Naive thymus-derived CD4-positive, alpha-beta T cell (primary cell): ENCODE measurements around the gene ZC3H18. TPM values are rescaled to one million over a fixed set of nuclear protein-coding genes. Genes with fewer than 3 reads are reported as not detected.

Experiments
- ATAC-seq: fragments of 150-1000 bp; cut with Tn5 transposase; 2 replicates; pipeline ENCODE4 v1.10.0; 2021; ENCODE audit warnings: mild to moderate bottlenecking, moderate library complexity
- CTCF ChIA-PET: fragments of 350-600 bp; sonication (Branson Sonifier 250); formaldehyde crosslinking; loops from one replicate; lab custom pipeline; 2021; ENCODE audit warnings: antibody characterized with exemption; lab: Charles Lee
- POLR2A ChIA-PET: fragments of 350-600 bp; sonication (Branson Sonifier 250); formaldehyde crosslinking; loops from one replicate; lab custom pipeline; 2021; ENCODE audit warnings: antibody characterized with exemption, inconsistent platforms; lab: Charles Lee
- DNase-seq, 9 donors: peaks; one replicate each; pipeline versions ENCODE4 v3.0.0 to v3.0.0-alpha.2; 2020 to 2022; ENCODE audit warnings: mixed read lengths in 1 of 9
- H3K27ac ChIP-seq: one replicate; pipeline ENCODE4 v1.7.0; 2013; ENCODE audit warnings: mild to moderate bottlenecking, low read depth, low read length, moderate library complexity
- H3K27me3 ChIP-seq, 2 donors: one replicate each; pipeline ENCODE4 v1.7.0; 2013; ENCODE audit warnings: low read length in 2 of 2, mild to moderate bottlenecking in 2 of 2, moderate library complexity in 2 of 2; ENCODE audit not compliant: control insufficient read depth in 2 of 2, insufficient read depth in 2 of 2
- H3K36me3 ChIP-seq, 3 experiments: 1 replicate in 2 of 3; 2 replicates in 1 of 3; pipeline ENCODE4 v1.7.0; 2013; ENCODE audit warnings: low read length in 3 of 3, mild to moderate bottlenecking in 3 of 3, moderate library complexity in 1 of 3; ENCODE audit not compliant: insufficient read depth in 3 of 3, control insufficient read depth in 2 of 3
- H3K4me1 ChIP-seq, 2 donors: one replicate each; pipeline ENCODE4 v1.7.0; 2013; ENCODE audit warnings: low read length in 2 of 2, mild to moderate bottlenecking in 2 of 2, moderate library complexity in 1 of 2; ENCODE audit not compliant: control insufficient read depth in 2 of 2, insufficient read depth in 2 of 2
- H3K4me3 ChIP-seq: 2 replicates; pipeline ENCODE4 v1.7.0; 2013; ENCODE audit warnings: mild to moderate bottlenecking, low read length
- H3K9me3 ChIP-seq, 3 experiments: 1 replicate in 2 of 3; 2 replicates in 1 of 3; pipeline ENCODE4 v1.7.0; 2013; ENCODE audit warnings: low read length in 3 of 3; ENCODE audit not compliant: control insufficient read depth in 2 of 3
- H3K27ac Mint-ChIP-seq, 9 donors: one replicate each; pipeline ENCODE4 v1.8.0; 2020 to 2022; ENCODE audit warnings: mixed read lengths in 9 of 9, mild to moderate bottlenecking in 8 of 9, moderate library complexity in 5 of 9, inconsistent platforms in 2 of 9
- H3K27me3 Mint-ChIP-seq, 5 donors: one replicate each; pipeline ENCODE4 v1.8.0; 2021 to 2022; ENCODE audit warnings: mixed read lengths in 5 of 5, mild to moderate bottlenecking in 1 of 5
- H3K36me3 Mint-ChIP-seq, 5 donors: one replicate each; pipeline ENCODE4 v1.8.0; 2020 to 2022; ENCODE audit warnings: mixed read lengths in 5 of 5, mild to moderate bottlenecking in 3 of 5, inconsistent platforms in 1 of 5
- H3K4me1 Mint-ChIP-seq, 7 donors: one replicate each; pipeline ENCODE4 v1.8.0; 2020 to 2022; ENCODE audit warnings: mixed read lengths in 7 of 7, mild to moderate bottlenecking in 3 of 7, inconsistent platforms in 1 of 7
- H3K4me3 Mint-ChIP-seq, 10 donors: one replicate each; pipeline ENCODE4 v1.8.0; 2020 to 2022; ENCODE audit warnings: mild to moderate bottlenecking in 10 of 10, mixed read lengths in 10 of 10, moderate library complexity in 6 of 10, inconsistent platforms in 2 of 10
- H3K9me3 Mint-ChIP-seq, 11 donors: one replicate each; pipeline ENCODE4 v1.8.0; 2020 to 2022; ENCODE audit warnings: mixed read lengths in 11 of 11, mild to moderate bottlenecking in 4 of 11, inconsistent platforms in 1 of 11, moderate library complexity in 1 of 11
- intact Hi-C, 2 donors: fragments of 100-400 bp; cut with micrococcal nuclease; formaldehyde crosslinking; loops; one replicate each; pipeline ENCODE4 v1.15.1; 2023
- polyA plus RNA-seq, 2 donors: library from polyadenylated mRNA; unstranded; fragments of 300-500 nt; fragmentation: Illumina TruSeq; gene quantifications; one replicate each; pipeline ENCODE4 v1.2.3, GENCODE V29; 2021
- total RNA-seq, 6 experiments: library from RNA in 5 of 6; stranded (reverse) in 5 of 6; gene quantifications; 1 replicate in 5 of 6; 2 replicates in 1 of 6; pipeline ENCODE4 v1.2.3 and lab custom pipeline; 2021 to 2026

Gene ZC3H18
- total and polyA plus RNA-seq, 7 experiments from 2014 or later, result 11.0 to 97.8 (median 78.2) TPM

DNA sequence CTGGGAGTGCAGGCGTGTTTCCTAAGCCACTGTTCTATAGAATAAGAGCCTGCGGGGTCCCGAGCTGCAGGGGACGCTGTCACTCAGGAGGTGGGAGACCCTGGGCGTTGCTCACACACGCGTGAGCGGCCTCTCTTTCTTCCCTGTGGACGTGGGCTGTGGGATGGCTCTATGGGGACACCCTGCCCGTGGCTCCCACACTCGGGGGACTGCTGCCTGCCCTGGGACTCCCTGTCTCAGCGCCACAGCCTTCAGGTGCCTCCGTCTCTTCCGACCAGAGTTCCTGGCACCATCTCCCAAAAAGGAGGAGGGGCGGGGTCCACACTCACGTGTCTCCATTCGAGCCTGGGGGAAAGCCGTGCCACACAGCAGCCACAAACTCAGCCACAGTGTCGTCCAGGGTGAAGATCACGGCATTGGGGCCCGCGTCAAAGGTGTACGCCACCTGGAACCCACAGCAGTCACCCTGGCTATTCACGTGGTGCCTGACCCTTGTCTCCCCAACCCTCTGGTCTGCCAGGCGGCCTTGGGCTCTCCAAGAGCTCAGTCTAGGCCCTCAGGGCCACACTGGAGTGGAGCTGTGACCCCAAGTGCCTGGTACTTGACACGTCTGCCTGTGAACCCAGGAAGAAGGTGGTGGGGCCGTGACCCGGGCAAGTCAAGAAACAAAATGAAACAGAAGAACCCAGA, 84.3 kb downstream of the ZC3H18 start:
- Histone ChIP-seq H3K27ac (no peak overlapping the region), H3K9me3 (no peaks in the 10 kb centered on the region), H3K36me3 (peaks cover 0 to 43% (median 0%) of the 10 kb centered on the region in 3 experiments), H3K4me1 (peaks cover 15 to 20% of the 10 kb centered on the region in 2 donors), H3K4me3 (no peak overlapping the region), H3K27me3 (no peaks in the 10 kb centered on the region)
- H3K4me1 Mint-ChIP-seq, result peaks cover 0 to 21% (median 8%) of the 10 kb centered on the region in 7 donors
- no peak for DNase-seq
- H3K27ac Mint-ChIP-seq, result peak overlapping the region in 4 of 9 donors; percentile 38 to 69 (median 56)
- intact Hi-C loops, result no loop called here
- no peaks in the 10 kb centered on the region for H3K27me3 Mint-ChIP-seq
- peaks cover 0 to 11% (median 3%) of the 10 kb centered on the region in 5 donors for H3K36me3 Mint-ChIP-seq
- peak overlapping the region in 1 of 10 donors; percentile 16 for H3K4me3 Mint-ChIP-seq
- no peaks in the 10 kb centered on the region for H3K9me3 Mint-ChIP-seq
- ChIA-PET POLR2A (interaction anchor here (0.7 to 1.3 kb wide), 3 partner anchors 15 to 27 kb away, joined by 3 read pairs; no protein-coding TSS in a partner anchor), CTCF (no interaction called here)
- no peak for ATAC-seq

DNA sequence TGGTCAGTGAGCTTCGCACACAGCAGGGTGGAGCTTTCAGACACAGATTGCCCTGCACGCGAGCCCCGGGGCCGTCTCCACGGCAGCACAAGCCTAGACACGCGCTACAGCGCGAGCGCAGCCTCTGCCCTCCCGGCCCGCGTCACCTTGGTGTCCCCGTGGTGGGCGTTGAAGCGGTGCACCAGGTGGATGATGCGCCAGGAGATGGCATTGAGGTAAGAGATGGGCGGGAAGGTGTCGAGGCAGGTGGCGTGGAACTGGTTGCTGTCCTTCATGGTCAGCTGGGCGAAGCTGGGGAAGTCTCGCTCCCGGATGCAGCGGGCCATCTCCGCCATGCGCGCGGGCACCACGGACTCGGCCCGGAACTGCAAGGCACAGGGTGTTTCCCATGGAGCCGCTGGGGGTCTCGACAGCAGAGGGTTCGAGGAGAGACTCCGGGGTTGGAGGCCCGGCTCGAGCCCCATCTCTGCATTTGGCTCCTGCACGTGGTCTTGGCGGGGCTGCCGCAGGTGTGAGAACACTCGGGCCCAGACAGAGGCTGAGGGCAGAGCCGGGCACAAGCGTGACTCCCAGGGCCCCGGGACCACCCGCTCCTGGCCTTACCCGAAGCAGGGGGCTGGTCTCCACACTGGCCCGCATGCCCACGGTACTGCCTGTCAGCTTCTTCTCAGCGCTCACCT, 85.0 kb downstream of the ZC3H18 start:
- Histone ChIP-seq H3K4me1 (peaks cover 11 to 13% of the 10 kb centered on the region in 2 donors), H3K27me3 (no peaks in the 10 kb centered on the region), H3K4me3 (no peak overlapping the region), H3K9me3 (no peaks in the 10 kb centered on the region), H3K27ac (no peak overlapping the region), H3K36me3 (peaks cover 0 to 44% (median 0%) of the 10 kb centered on the region in 3 experiments)
- H3K27me3 Mint-ChIP-seq, result no peaks in the 10 kb centered on the region
- peaks cover 0 to 11% (median 3%) of the 10 kb centered on the region in 5 donors for H3K36me3 Mint-ChIP-seq
- peak overlapping the region in 1 of 9 donors; percentile 69 for H3K27ac Mint-ChIP-seq
- no peak for DNase-seq
- no peak for ATAC-seq
- CTCF ChIA-PET, result no interaction called here
- intact Hi-C loops, result no loop called here
- no peak overlapping the region for H3K4me3 Mint-ChIP-seq
- POLR2A ChIA-PET, result interaction anchor here (0.7 to 1.4 kb wide), 2 partner anchors 16 to 45 kb away, joined by 3 to 6 read pairs; no protein-coding TSS in a partner anchor
- no peaks in the 10 kb centered on the region for H3K9me3 Mint-ChIP-seq
- peaks cover 0 to 16% (median 6%) of the 10 kb centered on the region in 7 donors for H3K4me1 Mint-ChIP-seq

DNA sequence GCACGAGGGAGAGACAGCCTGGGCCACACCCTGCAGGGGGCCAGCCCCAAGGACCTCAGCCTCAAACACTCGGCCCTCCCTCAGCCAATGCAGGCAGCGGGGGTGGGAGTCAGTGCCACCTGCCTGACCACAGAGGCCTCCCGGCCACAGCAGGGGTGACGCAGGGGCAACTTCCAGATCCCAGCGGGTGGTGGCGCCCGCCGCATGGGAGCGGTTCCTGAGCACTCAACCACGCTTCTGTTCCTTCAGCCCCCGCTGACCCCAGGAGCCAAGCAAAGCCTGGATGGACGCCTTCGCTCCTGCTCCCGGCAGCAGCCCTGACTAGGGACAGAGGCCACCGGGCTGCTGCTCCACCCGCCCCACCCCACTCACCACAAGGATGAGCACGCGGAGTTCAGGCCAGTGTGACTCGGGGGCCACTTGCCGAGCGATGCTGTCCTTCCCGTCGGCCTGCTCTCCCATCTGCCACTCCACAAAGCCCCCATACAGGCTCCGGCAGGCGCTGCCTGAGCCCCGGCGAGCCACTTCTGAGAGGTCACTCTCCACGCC, 85.6 kb downstream of the ZC3H18 start:
- no peak for DNase-seq
- H3K27me3 ChIP-seq, result no peaks in the 10 kb centered on the region

DNA sequence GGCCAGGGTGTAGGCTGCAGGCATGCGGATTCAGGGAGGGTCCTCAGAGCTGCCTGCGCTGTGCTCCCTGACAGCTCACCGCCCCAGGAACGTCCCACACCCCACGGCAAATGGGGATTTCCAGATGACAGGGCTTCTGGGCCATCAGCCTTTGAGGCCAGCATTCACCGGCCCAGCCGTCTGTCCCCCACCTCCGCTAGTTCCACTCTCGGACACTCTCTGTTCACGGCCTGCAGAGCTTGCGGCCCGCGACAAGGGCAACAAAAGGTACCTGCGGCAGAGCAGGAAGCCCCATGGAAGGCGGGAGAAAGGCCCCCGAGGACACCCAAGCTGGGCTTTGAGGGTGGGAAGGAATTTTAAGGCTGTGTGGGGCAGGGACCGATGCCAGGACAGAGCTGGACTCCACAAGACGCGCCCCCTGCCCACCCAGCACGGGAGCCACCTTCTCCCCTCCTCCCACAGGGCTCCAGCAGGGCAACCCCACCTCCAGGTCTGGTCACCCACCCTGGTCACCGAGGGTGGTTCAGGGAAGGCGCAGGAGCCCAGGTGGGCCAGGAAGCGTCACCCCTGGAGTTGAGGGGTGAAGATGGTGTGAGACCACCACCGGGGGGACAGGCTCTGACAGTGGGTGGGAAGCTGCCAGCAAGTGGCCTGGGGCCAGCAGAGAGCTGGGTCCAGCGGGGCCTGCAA, 86.2 kb downstream of the ZC3H18 start:
- Histone ChIP-seq H3K4me1 (peaks cover 7 to 8% of the 10 kb centered on the region in 2 donors), H3K36me3 (peaks cover 0 to 38% (median 0%) of the 10 kb centered on the region in 3 experiments), H3K9me3 (no peaks in the 10 kb centered on the region), H3K27me3 (no peaks in the 10 kb centered on the region), H3K27ac (no peak overlapping the region), H3K4me3 (no peak overlapping the region)
- ChIA-PET CTCF (no interaction called here), POLR2A (interaction anchor here (1.4 kb wide), 1 partner anchor 44 kb away, joined by 6 read pairs; no protein-coding TSS in a partner anchor)
- intact Hi-C loops, result no loop called here
- no peak for DNase-seq
- Mint-ChIP-seq H3K4me3 (no peak overlapping the region), H3K36me3 (peaks cover 0 to 11% (median 2%) of the 10 kb centered on the region in 5 donors), H3K4me1 (peaks cover 4 to 16% (median 7%) of the 10 kb centered on the region in 7 donors), H3K27me3 (no peaks in the 10 kb centered on the region), H3K27ac (no peak overlapping the region), H3K9me3 (no peaks in the 10 kb centered on the region)
- no peak for ATAC-seq

More for the DNA sequence above, 85.6 kb downstream of the ZC3H18 start:
- ChIA-PET CTCF (no interaction called here), POLR2A (interaction anchor here (1.4 kb wide), 1 partner anchor 44 kb away, joined by 6 read pairs; no protein-coding TSS in a partner anchor)
- Mint-ChIP-seq H3K27ac (no peak overlapping the region), H3K9me3 (no peaks in the 10 kb centered on the region), H3K27me3 (no peaks in the 10 kb centered on the region), H3K36me3 (peaks cover 0 to 11% (median 2%) of the 10 kb centered on the region in 5 donors), H3K4me1 (peaks cover 0 to 15% (median 5%) of the 10 kb centered on the region in 7 donors), H3K4me3 (no peak overlapping the region)
- Histone ChIP-seq H3K4me1 (peaks cover 11% of the 10 kb centered on the region in 2 donors), H3K4me3 (no peak overlapping the region), H3K9me3 (no peaks in the 10 kb centered on the region), H3K27ac (no peak overlapping the region), H3K36me3 (peaks cover 0 to 38% (median 0%) of the 10 kb centered on the region in 3 experiments)
- intact Hi-C loops, result no loop called here
- ATAC-seq, result no peak

DNA sequence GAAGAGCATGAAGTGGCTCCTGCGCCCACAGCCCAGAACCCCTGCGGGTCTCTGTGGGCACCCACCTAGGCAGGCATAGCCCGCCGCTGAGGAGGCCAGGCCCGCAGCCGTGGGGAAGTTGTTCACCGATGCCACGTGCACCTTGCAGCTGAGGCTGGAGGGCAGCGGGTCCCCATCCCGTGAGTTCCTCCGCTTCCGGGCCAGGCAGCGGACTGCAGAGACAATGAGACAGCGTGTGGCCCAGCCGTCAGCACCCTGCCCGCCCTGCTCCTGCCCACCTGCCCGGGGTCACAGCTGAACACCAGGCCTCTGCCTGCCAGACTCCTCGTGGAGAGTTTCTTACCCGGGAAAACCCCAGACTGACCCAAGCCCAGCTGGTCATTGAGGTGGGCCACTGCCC, 87.2 kb downstream of the ZC3H18 start:
- ChIA-PET POLR2A (no interaction called here), CTCF (no interaction called here)
- Mint-ChIP-seq H3K27ac (no peak overlapping the region), H3K27me3 (no peaks in the 10 kb centered on the region), H3K4me1 (peaks cover 10 to 20% (median 12%) of the 10 kb centered on the region in 7 donors), H3K4me3 (no peak overlapping the region), H3K36me3 (peaks cover 0 to 11% (median 2%) of the 10 kb centered on the region in 5 donors), H3K9me3 (no peaks in the 10 kb centered on the region)
- Histone ChIP-seq H3K36me3 (peaks cover 0 to 38% (median 0%) of the 10 kb centered on the region in 3 experiments), H3K27me3 (no peaks in the 10 kb centered on the region), H3K9me3 (no peaks in the 10 kb centered on the region), H3K4me1 (peaks cover 3 to 6% of the 10 kb centered on the region in 2 donors), H3K4me3 (no peak overlapping the region), H3K27ac (no peak overlapping the region)
- DNase-seq, result no peak
- no peak for ATAC-seq
- intact Hi-C loops, result no loop called here

DNA sequence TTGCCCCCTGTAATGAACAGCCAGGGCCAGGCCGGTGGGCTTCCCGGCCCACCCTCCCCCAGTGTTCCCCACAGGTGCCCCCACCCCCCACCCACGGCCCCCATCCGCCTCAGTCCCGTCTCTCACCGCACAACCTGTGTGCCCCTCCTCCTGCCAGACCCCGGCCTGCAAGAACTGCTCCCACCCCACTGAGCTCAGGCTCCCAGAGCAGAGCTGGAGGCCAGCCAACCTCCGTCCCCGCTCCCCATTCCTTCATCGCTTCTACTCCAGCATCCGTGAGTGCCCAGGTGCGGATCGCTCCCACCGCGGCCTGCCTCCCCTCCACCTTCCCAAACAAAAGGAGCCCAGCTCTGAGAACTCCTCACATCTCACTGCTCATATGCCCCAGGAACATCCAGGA, 88.5 kb downstream of the ZC3H18 start:
- peaks cover 3 to 8% of the 10 kb centered on the region in 2 donors for H3K4me1 ChIP-seq
- Mint-ChIP-seq H3K4me1 (peaks cover 10 to 19% (median 15%) of the 10 kb centered on the region in 7 donors), H3K27me3 (no peaks in the 10 kb centered on the region), H3K9me3 (no peaks in the 10 kb centered on the region), H3K27ac (peak overlapping the region in 1 of 9 donors; percentile 86), H3K36me3 (peaks cover 0 to 6% (median 2%) of the 10 kb centered on the region in 5 donors), H3K4me3 (no peak overlapping the region)
- peaks cover 0 to 43% (median 0%) of the 10 kb centered on the region in 3 experiments for H3K36me3 ChIP-seq
- intact Hi-C loops, result no loop called here
- no peak overlapping the region for H3K4me3 ChIP-seq
- no peaks in the 10 kb centered on the region for H3K27me3 ChIP-seq
- H3K9me3 ChIP-seq, result no peaks in the 10 kb centered on the region
- ATAC-seq (no peak), DNase-seq (no peak)
- ChIA-PET POLR2A (no interaction called here), CTCF (no interaction called here)
- no peak overlapping the region for H3K27ac ChIP-seq
